ENCODE data around the gene VTI1A.
"Not testable (repeated sequence)": the region's sequence is repeated elsewhere in the genome, so short reads cannot be mapped to it uniquely, and the experiment has no call there.

DNA sequence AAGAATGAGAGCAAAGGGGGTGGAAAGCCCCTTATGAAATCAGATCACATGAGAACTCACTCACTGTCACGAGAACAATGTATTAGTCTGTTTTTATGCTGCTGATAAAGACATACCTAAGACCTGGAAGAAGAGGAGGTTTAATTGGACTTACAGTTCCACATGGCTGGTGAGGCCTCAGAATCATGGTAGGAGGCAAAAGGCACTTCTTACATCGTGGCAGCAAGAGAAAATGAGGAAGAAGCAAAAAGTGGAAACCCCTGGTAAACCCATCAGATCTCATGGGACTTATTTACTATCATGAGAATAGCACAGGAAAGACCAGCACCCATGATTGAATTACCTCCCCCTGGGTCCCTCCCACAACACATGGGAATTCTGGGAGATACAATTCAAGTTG lies 40.2 kb upstream of the VTI1A start:
- not testable (repeated sequence) for TF ChIP-seq CTCF (IDR thresholded peaks at IDR 0.05; ENCODE audit: control extremely low read depth in 1 of 3, insufficient read depth in 1 of 3, low read depth in 1 of 3, low read length in 3 of 3); JUN (IDR thresholded peaks at IDR 0.05; ENCODE audit: low read depth, low read length); POLR2A (IDR thresholded peaks at IDR 0.05; ENCODE audit: control extremely low read depth in 1 of 2, low read depth in 2 of 2, low read length in 2 of 2); BRCA1 (IDR thresholded peaks at IDR 0.05; ENCODE audit: low read depth, low read length); RAD21 (IDR thresholded peaks at IDR 0.05 in 1 of 2, conservative IDR thresholded peaks at IDR 0.05 in 1 of 2; ENCODE audit: low read depth in 2 of 2, low read length in 2 of 2); SIX5 (IDR thresholded peaks at IDR 0.05; ENCODE audit: low read depth, low read length)
